ENCODE measurements around the gene FNDC1.

FNDC1 gene

GRCh38 chr6:159234102-159234553 lies 64.9 kb downstream of the FNDC1 start:
- H3K4me1 ChIP-seq (ENCODE audit: low read length) = no peaks in the 10 kb centered on the region
- no peak overlapping the region for H3K27ac ChIP-seq (ENCODE audit: low read length)
- H3K36me3 ChIP-seq (replicated peaks; ENCODE audit: low read depth, low read length) = no peaks in the 10 kb centered on the region
- H3K79me2 ChIP-seq (ENCODE audit: low read length) = no peaks in the 10 kb centered on the region
- H3K27me3 ChIP-seq (ENCODE audit: low read depth, low read length) = peaks cover 7% of the 10 kb centered on the region; the same call in 1 of the 2 replicates
- H3K4me2 ChIP-seq (ENCODE audit: low read length) = no peak overlapping the region
- no peaks in the 10 kb centered on the region for H4K20me1 ChIP-seq (ENCODE audit: insufficient read depth, low read length)
- H3K9ac ChIP-seq (ENCODE audit: low read length) = no peak overlapping the region
- no peak overlapping the region for H3K4me3 ChIP-seq (ENCODE audit: low read length)
- TF ChIP-seq EZH2phosphoT487 (IDR thresholded peaks at IDR 0.05; ENCODE audit: low read depth) (no peak), CTCF (IDR thresholded peaks at IDR 0.05; ENCODE audit: low read depth, low read length) (no peak)
- H3K9me3 ChIP-seq (ENCODE audit: insufficient read depth, low read length) = no peaks in the 10 kb centered on the region
- H2AFZ ChIP-seq (ENCODE audit: low read depth, low read length) = no peak overlapping the region

- Histone ChIP-seq H3K4me3 (ENCODE audit: low read length) (no peak overlapping the region), H3K27me3 (ENCODE audit: low read depth, low read length) (no peaks in the 10 kb centered on the region), H2AFZ (ENCODE audit: low read depth, low read length) (no peak overlapping the region), H3K79me2 (ENCODE audit: low read length) (no peaks in the 10 kb centered on the region), H3K36me3 (replicated peaks; ENCODE audit: low read depth, low read length) (no peaks in the 10 kb centered on the region), H3K9ac (ENCODE audit: low read length) (no peak overlapping the region), H3K9me3 (ENCODE audit: insufficient read depth, low read length) (no peaks in the 10 kb centered on the region), H3K4me2 (ENCODE audit: low read length) (no peak overlapping the region), H3K4me1 (ENCODE audit: low read length) (no peaks in the 10 kb centered on the region), H4K20me1 (ENCODE audit: insufficient read depth, low read length) (no peaks in the 10 kb centered on the region), H3K27ac (ENCODE audit: low read length) (no peak overlapping the region)
- no peak for TF ChIP-seq EZH2phosphoT487 (IDR thresholded peaks at IDR 0.05; ENCODE audit: low read depth)
- TF ChIP-seq CTCF (IDR thresholded peaks at IDR 0.05; ENCODE audit: low read depth, low read length) = no peak
These were observed 69.8 kb downstream of the FNDC1 start for GRCh38 chr6:159238920-159239558.

DNA sequence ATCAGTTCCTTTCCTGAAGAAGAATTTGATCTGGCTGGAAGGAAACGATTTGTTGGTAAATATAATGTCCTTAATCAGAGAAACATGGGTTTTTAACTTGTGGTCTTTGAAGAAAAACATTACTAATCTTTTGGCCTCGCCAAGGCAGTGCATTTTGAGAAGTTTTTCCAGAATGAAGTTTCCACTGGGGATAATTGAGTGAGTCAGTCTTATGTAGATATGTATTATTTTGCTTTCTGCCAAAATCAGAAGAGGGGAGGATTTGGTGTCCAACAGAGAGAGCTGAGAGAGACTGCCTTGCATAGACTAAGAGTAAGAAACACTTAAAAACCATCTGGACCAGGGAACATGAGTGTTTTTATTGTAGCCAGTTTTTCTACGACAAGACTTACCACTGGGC lies 79.9 kb downstream of the FNDC1 start:
- no peaks in the 10 kb centered on the region for H4K20me1 ChIP-seq (ENCODE audit: insufficient read depth, low read length)
- no peaks in the 10 kb centered on the region for H3K9me3 ChIP-seq (ENCODE audit: insufficient read depth, low read length)
- TF ChIP-seq CTCF (IDR thresholded peaks at IDR 0.05; ENCODE audit: low read depth, low read length) (no peak), EZH2phosphoT487 (IDR thresholded peaks at IDR 0.05; ENCODE audit: low read depth) (no peak)
- no peaks in the 10 kb centered on the region for H3K36me3 ChIP-seq (replicated peaks; ENCODE audit: low read depth, low read length)
- H3K4me2 ChIP-seq (ENCODE audit: low read length) = no peak overlapping the region
- H3K27me3 ChIP-seq (ENCODE audit: low read depth, low read length) = no peaks in the 10 kb centered on the region
- no peak overlapping the region for H3K9ac ChIP-seq (ENCODE audit: low read length)
- H3K79me2 ChIP-seq (ENCODE audit: low read length) = no peaks in the 10 kb centered on the region
- H3K27ac ChIP-seq (ENCODE audit: low read length) = no peak overlapping the region
- H3K4me3 ChIP-seq (ENCODE audit: low read length) = no peak overlapping the region
- H3K4me1 ChIP-seq (ENCODE audit: low read length) = no peaks in the 10 kb centered on the region
- H2AFZ ChIP-seq (ENCODE audit: low read depth, low read length) = no peak overlapping the region

GRCh38 chr6:159249752-159250151 lies 80.6 kb downstream of the FNDC1 start:
- no peak for TF ChIP-seq CTCF (IDR thresholded peaks at IDR 0.05; ENCODE audit: low read depth, low read length)
- Histone ChIP-seq H4K20me1 (ENCODE audit: insufficient read depth, low read length) (no peaks in the 10 kb centered on the region), H3K79me2 (ENCODE audit: low read length) (no peaks in the 10 kb centered on the region), H3K9ac (ENCODE audit: low read length) (no peak overlapping the region), H3K9me3 (ENCODE audit: insufficient read depth, low read length) (no peaks in the 10 kb centered on the region), H3K4me1 (ENCODE audit: low read length) (no peaks in the 10 kb centered on the region), H3K36me3 (replicated peaks; ENCODE audit: low read depth, low read length) (no peaks in the 10 kb centered on the region), H3K4me3 (ENCODE audit: low read length) (no peak overlapping the region), H3K27me3 (ENCODE audit: low read depth, low read length) (no peaks in the 10 kb centered on the region), H3K27ac (ENCODE audit: low read length) (no peak overlapping the region), H2AFZ (ENCODE audit: low read depth, low read length) (no peak overlapping the region), H3K4me2 (ENCODE audit: low read length) (no peak overlapping the region)

All from OCI-LY3 (cell line).